Stimulated activated CD8-positive, alpha-beta memory T cell treated with anti-CD3 and anti-CD28 coated beads, Interleukin-15, amount 100 ng/mL, for 4 hours (primary cell): Measurements from ENCODE around the gene OPN5.
"Not testable (repeated sequence)": the region's sequence is repeated elsewhere in the genome, so short reads cannot be mapped to it uniquely, and the experiment has no call there.

Source experiments
- DNase-seq, 2 donors: peaks; one replicate each; pipeline ENCODE4 v3.0.0-alpha.2; 2020; ENCODE audit warnings: low read depth in 2 of 2

Gene OPN5, protein sequence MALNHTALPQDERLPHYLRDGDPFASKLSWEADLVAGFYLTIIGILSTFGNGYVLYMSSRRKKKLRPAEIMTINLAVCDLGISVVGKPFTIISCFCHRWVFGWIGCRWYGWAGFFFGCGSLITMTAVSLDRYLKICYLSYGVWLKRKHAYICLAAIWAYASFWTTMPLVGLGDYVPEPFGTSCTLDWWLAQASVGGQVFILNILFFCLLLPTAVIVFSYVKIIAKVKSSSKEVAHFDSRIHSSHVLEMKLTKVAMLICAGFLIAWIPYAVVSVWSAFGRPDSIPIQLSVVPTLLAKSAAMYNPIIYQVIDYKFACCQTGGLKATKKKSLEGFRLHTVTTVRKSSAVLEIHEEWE

DNA sequence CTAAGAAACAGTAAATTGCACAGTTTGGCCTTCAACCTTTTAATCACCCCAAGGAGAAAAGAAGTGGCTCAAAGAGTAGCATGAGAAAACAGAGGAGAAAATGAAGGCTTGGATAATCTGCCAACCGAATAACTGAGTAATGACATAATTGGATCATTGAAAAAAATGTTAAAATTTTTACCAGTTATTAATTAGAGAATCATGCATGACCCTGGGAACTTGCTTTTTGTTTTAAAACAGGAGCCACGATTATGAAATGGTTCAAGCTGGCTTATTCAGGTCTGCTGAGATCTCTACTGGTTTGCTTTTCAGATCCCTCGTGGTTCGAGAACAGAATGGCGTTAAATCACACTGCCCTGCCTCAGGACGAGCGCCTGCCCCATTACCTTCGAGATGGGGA is at the start of gene OPN5:
Gene OPN5, plus strand, starts transcription at position 301 of the 400 bp plus-strand sequence. Its CDS starts 35 bp downstream, at position 336.
- no peak for DNase-seq

DNA sequence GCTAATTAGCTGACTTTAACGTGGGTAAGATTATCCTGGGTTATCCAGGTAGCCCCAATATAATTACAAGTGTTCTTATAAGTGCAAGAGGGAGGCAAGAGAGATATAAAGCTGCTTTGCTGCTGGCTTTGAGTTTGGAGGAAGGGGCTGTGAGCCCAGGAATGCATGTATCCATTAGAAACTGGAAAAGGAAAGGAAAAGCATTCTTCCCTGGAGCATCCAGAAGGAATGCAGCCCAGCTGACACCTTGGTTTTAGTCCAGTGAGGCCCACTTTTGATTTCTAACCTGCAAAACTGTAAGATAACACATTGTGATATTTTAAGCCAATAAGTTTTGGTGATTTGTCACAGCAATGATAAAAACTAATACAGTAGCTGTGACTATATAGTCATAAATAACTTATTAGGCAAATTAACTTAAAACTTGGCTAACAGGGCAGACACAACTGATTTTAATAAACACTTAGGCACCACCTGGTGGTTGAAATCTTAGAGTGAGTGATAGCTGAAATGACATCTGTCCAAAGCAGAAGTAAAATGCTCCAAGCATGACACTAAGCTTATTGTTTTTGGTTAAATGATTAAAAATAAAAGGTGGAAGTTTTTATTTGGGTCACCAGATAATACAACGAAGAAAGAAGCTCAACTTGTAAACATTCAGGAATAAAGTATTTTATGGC is 47.8 kb upstream of the OPN5 start:
- no peak for DNase-seq

DNA sequence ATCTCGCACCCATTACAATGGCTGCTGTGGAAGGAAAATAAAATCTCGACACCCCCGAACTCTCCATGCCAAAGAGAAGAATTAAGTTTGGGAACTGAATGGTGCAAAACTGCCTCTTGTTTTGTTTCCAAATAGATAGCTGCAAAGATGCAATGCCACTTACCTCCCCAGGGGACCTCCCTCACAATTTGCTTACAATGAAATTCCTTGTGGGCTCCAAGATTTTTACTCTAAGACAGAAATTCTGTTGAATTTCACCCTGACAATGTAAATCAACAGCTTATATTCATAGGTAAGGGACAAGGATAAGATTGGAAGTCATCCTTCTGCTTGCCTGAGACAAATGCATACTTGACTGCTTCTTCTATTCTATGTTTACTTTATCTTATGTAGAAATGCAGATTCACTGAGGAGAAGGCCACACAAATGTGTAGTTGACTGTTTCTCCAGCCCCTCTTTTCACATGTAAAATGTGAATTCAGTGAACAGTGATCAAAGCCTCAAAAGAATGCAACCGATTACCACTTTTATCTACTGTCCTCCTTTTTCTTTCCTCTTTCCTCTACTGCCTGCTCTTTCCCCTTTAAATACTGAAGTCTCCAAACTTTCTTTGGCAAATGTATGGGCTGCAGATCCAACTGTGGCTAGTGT is 46.9 kb upstream of the OPN5 start:
- no peak for DNase-seq

DNA sequence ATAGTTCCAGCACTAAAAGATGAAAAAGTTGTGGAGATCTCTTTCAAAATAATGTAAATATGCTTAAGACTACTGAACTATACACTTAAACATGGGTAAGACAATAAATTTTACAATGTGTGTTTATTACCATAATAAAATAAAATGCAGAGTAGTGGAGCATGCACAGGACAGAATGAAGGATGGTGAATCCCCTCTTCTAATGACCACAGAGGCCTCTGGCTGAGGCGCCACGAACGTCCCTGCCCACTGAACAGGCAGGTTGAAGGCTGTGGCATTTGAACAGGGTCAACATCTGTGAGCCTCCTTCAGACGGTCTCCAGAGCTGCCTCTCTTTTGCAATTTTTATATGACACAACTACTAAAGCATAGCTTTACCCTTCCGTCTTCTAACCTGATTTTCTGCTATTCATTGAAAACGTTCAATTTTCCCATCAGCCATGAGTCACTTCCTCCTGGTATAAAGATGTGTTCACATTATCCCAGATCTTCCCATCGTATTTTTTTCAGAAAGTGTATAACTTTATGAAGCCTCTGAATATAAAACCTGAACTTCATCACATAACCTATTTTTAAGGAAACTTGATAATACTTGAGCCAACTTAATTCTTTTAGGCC is 45.6 kb upstream of the OPN5 start:
- DNase-seq: no peak

DNA sequence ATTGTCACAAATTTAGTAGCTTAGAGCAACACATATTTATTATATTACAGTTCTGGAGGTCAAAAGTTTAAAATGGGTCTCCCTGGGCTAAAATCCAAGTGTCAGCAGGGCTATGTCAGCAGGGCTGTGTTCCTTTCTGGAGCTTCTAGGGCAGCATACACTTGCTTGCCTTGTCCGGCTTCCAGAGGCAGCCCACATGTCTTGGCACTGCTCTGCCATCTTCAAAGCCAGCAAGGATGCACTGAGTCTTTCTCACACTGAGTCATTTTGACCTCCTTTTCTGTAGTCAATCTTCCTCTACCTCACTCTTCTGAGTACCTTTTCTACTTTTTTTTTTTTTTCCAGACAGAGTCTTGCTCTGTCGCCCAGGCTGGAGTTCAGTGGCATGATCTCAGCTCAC is 44.4 kb upstream of the OPN5 start:
- no peak for DNase-seq

DNA sequence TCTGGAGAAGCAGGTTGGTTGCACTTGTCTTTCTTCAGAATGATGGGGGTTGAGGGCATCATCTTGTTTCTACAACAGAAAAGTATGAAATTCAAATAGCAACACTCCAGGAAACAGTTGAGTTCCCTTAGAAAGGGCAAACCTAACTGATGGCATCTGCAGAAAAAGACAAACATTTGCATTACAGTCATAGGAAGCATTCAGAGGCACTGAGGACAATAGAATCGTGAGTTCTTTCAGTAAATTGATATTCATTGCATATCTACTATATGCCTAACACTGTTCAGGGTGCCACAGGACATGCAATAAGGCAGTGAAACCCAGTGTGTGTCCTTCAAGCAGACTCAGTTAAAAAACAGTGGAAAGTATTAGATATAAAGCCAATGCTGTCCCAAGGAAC is 41.1 kb upstream of the OPN5 start:
- DNase-seq: no peak

DNA sequence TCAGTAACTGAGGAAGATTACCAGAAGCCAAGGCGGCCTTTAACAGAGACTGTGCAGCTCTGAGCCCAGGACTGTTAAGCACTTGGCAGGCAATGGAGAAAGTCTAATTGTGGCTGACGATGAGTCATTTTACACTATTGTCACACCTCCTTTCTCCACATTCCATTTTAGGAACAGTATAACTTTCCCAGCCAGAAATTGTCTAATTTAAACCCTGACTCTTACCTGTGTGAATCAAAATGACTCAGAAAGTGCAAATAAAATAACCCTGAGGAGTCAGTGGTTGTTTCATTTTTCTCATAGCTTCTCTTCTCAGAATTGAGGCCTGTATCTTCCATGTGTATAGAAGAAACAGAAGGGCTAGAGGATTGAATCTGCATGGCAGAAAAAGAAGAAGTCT is 40.0 kb upstream of the OPN5 start:
- no peak for DNase-seq

DNA sequence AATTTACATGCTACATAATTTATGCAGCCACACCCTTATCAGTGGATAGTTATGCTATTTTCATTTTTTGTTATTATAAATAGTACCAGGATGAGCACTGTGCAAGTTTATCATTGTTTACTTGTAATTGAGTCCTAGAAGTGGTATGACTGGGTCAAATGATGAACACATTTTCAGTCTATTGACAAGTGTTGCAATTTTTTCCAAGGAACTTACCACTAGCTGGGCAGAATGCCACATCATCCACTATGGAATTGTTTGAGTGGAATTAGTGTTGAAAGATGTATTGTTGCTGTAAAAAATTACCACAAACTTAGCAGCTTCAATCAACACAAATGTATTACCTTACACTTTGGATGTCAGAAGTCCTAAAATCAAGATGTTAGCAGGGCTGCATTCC is 38.1 kb upstream of the OPN5 start:
- no peak for DNase-seq

DNA sequence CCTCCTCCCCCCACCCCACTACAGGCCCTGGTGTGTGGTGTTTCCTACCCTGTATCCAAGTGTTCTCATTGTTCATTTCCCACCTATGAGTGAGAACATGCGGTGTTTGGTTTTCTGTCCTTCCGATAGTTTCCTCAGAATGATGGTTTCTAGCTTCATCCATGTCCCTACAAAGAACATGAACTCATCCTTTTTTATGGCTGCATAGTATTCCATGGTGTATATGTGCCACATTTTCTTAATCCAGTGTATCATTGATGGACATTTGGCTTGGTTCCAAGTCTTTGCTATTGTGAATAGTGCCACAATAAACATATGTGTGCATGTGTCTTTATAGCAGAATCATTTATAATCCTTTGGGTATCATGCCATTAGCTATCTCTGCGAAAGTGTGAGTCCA is 36.6 kb upstream of the OPN5 start:
- not testable (repeated sequence) for DNase-seq

DNA sequence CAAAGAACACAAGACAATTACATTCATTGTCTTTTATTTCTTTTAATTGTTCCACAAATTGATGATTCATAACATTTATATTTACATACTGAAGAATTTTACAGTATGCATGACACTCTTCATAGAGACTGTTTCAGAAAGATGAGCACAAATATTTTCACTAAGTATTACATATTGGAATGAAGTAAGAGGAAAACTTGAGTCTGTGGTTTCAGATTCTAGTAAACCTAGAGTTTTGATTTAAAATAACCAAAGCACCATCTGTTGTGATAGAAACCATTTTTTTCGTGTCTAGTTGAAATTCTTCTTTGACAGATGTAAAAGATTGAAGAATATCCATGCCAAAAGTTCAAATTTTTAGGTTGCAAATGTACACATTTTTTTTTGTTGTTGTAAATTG is 32.1 kb upstream of the OPN5 start:
- DNase-seq: no peak

DNA sequence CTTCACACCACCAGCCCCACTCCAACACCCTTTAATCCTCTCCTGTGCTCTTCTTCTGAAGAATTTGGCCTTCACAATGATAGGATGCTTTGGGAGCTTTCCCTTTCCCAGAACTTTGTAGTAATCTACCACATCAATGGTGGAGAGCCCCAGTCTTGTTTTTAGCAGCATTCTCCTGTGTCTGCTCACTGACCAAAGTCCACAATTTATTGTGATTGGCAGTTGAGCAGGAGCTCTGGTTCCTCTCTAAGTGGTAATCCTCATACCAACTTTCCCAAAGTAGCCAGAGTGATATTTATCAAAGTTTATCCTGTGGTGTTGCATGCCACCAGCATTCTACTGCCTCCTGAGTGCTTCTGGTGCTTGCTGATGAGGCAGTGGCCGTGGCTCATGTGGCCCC is 29.0 kb upstream of the OPN5 start:
- DNase-seq: no peak

DNA sequence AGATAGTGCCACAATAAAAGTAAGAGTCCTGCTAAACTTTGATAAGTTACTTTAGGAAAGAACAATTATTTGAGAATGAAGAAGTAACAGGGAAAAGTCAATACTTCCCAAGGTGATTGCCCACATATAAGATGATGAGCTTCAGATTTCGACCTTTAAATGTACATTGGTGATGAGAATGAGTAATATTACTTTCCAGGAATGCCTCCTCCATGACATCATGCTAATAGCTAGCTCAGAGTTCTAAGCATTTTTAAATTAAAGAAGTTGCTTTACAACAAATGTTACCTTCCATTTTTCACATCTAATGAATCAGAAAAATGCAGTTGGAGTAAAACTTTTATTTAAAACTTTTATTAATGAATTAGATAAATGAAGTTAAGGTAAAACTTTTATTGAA is 22.5 kb upstream of the OPN5 start:
- no peak for DNase-seq

DNA sequence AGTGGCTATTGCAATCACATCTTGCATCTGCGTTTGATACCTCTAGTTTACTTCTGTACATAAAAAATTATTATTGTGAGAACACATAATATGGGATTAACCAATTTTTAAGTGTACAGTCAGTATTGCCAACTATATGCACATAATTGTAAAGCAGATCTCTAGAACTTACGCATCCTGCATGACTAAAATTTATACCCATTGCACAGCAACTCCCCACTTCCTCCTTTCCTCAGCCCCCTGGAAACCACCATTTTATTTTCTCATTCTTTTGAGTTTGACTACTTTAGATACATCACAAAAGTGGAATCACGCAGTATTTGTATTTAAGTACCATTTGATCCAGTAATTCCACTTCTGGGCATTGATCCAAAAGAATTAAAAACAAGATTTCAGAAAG is 19.3 kb upstream of the OPN5 start:
- no peak for DNase-seq

DNA sequence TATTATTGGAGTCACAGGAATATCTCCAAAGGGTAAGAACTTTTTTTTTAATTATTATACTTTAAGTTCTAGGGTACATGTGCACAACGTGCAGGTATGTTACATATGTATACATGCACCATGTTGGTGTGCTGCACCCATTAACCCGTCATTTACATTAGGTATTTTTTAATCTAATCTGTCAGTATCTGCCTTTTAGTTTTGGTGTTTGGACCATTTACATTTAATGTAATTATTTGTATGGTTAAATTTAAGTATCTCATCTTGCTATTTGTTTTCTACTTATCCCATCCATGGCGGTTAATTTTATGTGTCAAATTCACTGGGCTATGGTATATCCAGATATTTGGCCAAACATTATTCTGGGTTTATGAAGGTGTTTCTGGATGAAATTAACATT is 15.4 kb upstream of the OPN5 start:
- DNase-seq: no peak

DNA sequence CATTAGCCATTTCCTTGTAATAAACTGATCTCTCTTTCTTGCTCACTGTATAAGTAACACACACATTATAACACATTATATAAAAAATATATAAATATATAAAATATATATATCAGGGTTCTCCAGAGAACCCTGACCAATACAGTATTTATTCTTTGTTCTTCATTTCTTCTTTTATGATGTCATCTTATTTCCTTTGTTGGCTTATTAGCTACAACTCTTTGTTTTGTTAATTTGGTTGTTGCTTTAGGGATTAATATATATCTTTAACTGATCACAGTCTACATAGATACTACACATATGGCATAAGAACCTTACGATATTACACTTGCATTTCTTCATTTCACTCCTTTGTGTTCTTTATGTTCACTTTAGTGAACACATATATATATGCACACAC is 14.7 kb upstream of the OPN5 start:
- no peak for DNase-seq

DNA sequence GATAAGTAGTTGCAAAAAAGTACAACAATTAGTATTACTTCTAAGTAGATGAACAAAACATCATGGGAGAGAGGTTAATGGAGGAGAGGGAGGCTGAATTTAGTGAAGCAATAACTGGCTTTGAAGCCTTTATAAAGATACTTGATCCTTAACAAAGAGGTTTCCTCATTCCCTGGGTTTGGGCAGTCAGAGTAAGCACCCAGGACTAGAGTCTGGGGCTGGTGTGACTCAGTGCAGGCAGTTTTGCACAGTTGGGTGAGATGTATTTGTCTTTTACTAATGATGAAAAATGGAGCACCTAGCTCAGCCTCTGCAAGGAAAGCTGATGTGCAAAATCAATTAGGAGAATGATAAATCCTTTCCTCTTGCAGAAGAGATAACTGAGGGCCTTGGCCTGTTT is 11.8 kb upstream of the OPN5 start:
- no peak for DNase-seq

DNA sequence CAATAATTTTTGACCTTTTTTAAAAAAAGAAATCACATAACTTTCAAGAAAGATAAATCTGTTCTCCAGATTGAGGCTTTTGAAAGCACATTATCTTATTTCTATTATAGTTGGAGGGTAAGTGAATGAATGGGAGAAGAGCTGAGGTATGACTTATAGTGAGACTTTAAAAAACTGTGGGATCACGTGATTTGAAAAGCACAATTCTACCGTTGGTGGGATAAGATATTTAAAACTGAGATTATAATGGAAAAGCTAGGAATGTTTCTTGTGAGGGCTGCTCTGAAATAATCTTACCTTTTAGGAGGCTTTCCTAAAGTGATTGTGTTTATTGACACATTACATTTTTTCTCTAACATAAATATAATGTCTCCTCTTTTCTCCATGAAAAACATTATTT is 9.5 kb upstream of the OPN5 start:
- DNase-seq: no peak

DNA sequence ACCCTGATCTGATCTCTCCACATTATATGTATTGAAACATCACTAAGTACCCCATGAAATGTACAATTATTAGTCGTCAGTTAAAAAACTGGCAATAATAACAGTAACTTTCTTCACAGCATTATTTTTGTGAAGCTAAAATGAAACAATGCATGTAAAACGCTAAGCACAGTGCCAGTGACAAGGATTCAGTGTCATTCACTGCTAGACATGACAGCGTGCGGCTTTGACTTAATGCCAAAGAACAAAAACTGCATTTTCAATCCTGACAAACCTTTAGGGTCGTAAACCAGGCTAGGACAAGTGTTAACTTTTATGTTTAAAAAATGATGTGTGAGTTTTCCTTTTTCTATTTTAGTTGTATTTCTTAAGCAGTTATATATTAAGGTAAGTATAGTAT is 8.8 kb upstream of the OPN5 start:
- DNase-seq: no peak

DNA sequence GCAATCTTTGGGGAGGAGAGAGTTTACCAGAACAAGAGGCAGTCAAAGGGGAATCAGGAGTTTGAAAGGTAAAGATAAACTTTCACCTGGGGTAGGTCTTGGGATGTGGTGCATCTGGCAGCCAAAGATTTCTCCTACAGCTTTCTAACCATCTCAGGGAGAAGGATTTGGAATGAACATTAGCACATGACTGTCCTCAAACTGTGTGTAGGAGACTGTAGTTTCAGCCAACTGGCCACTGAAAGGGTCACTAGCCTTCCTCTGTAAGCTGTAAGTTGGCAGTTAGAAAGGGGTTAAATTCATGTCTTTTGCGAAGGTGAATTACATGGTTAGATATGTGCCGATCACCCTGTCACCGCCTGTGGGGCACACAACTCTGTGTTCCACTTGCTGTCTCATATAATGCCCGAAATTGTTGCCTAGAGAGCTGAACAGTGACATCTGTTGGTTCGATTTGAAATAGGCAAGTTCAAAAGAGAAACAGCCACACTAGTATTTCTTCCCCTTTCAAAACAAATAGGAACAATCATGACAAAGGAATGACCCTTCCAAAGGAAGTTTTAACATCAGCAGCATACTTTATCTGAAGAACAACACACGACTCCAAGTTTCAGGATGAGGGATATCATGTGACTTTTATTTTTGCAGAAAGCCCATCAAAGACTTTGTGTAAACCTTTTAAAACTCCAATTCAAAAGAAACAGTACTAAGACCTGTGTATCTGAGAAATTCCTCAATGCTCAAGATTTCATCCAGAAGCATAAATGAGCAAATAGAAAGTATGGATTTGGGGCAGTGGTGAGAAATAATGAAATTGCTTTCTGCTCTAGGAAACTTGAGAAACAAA is 1.1 kb upstream of the OPN5 start:
- no peak for DNase-seq

DNA sequence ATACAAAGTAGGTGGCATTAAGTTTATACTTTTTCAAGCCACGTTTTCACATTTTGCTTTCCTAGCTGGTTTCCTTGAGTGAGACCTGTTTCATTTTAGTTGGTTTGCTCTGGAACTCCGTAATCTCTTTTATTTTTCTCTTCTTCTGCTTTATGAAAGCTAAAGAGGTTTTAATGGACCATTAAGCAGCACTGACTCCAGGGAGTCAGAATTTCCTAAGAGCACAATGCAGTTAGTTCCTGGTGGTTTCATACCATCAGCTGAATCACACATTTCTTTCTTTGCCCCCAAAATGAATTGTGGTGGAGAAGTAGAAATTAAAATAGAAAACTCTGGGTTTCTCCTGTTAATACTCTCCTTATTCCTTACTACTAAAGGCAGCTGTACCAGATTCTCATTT is 3.4 kb downstream of the OPN5 start:
- no peak for DNase-seq

DNA sequence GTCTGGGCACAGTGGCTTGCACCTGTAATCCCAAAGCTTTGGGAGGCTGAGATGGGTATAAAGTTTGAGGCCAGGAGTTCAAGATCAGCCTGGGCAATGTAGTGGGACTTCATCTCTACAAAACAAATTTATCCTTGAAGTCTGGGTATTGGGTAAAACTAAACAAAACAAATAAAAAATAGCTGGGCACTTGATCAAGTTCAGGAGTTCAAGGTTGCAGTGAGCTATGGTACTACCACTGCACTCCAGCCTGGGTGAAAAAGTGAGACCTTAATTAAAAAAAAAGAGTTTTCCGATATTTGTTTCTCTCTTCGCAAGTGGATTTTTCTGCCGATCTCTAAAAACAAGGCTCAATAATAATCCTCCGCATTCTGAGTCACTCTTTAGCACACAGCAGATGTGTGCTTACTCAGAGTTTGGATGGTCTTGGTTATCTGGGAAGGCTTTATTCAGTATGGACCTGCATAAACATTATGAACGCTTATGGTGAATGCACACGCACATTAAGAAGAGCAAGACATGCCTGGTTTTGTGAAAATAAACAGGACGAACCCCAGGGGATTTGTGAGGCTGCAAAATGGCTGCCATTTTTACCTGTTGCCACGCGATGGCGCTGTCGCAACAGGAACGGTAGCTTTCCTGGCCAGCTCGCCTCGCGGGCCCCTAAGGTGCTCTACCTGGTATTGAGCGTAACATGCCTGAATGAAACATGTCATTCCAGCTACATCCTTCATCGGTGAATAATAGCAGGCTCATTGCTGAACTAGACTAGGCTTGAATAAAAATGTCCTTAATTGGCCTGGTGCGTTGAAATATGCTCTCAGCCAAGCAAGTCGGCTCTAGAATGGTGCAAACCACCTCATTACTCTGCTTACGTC is 6.0 kb downstream of the OPN5 start:
- peak; percentile 0 to 6 for DNase-seq
